OCI-LY7 (cell line): ENCODE measurements around the gene PLCB1. TPM values are rescaled to one million over a fixed set of nuclear protein-coding genes. Genes with fewer than 3 reads are reported as not detected.

ENCODE experiments used
- BruUV-seq: library from RNA; stranded (reverse); fragments of 400-500 nt; replicated peaks from 2 replicates; lab custom pipeline; 2021; lab: Mats Ljungman, UMichigan
- CTCF ChIA-PET: fragments of 300-600 bp; sonication (Branson Sonifier 250); formaldehyde crosslinking; loops from one replicate; lab custom pipeline; 2022; ENCODE audit warnings: antibody characterized with exemption; ENCODE audit not compliant: unreplicated experiment; lab: Charles Lee
- POLR2A ChIA-PET: fragments of 300-600 bp; sonication (Branson Sonifier 250); formaldehyde crosslinking; loops from one replicate; lab custom pipeline; 2022; ENCODE audit warnings: antibody characterized with exemption; lab: Charles Lee
- DNase-seq: peaks from one replicate; pipeline ENCODE4 v3.0.0-alpha.2; 2015; ENCODE audit warnings: low spot score
- H2AFZ ChIP-seq: fragments of 200-600 bp; sonication (generic), shearing (Covaris generic); 2 replicates; pipeline ENCODE4 v1.6.1; 2014; ENCODE audit warnings: mild to moderate bottlenecking, antibody characterized with exemption, low read length, moderate library complexity
- H3K27ac ChIP-seq: fragments of 200-600 bp; sonication (generic); 2 replicates; pipeline ENCODE4 v1.5.1; 2014; ENCODE audit warnings: mixed run types, low read depth, mild to moderate bottlenecking, moderate library complexity, low read length, inconsistent platforms; ENCODE audit not compliant: poor library complexity, severe bottlenecking
- H3K36me3 ChIP-seq: fragments of 200-600 bp; sonication (generic); 2 replicates; pipeline ENCODE4 v1.6.1; 2014; ENCODE audit warnings: mild to moderate bottlenecking, antibody characterized with exemption, low read length, moderate library complexity, mixed read lengths; ENCODE audit not compliant: insufficient read depth
- H3K4me1 ChIP-seq: fragments of 200-600 bp; sonication (generic); 2 replicates; pipeline ENCODE4 v1.5.1; 2014; ENCODE audit warnings: mild to moderate bottlenecking, low read length; ENCODE audit not compliant: insufficient read depth, poor library complexity, severe bottlenecking
- H3K4me2 ChIP-seq: fragments of 200-600 bp; sonication (generic); 2 replicates; pipeline ENCODE4 v1.6.1; 2014; ENCODE audit warnings: mild to moderate bottlenecking, low read length
- H3K4me3 ChIP-seq: fragments of 200-600 bp; sonication (generic); 2 replicates; pipeline ENCODE4 v1.5.1; 2014; ENCODE audit warnings: mild to moderate bottlenecking, low read depth, low read length; ENCODE audit not compliant: poor library complexity, severe bottlenecking
- H3K79me2 ChIP-seq: fragments of 200-600 bp; sonication (generic); 2 replicates; pipeline ENCODE4 v1.6.1; 2016; ENCODE audit warnings: low read depth, mild to moderate bottlenecking, low read length, moderate library complexity, mixed read lengths; ENCODE audit not compliant: insufficient read depth
- H3K9me2 ChIP-seq: fragments of 200-600 bp; sonication (generic); 2 replicates; pipeline ENCODE4 v1.6.1; 2016; ENCODE audit warnings: mild to moderate bottlenecking, low read length, mixed read lengths; ENCODE audit not compliant: insufficient read depth
- H3K9me3 ChIP-seq: fragments of 200-600 bp; sonication (generic); 2 replicates; pipeline ENCODE4 v1.6.1; 2014; ENCODE audit warnings: mild to moderate bottlenecking, mixed run types, low read length, mixed read lengths
- H4K20me1 ChIP-seq: fragments of 200-600 bp; sonication (generic); 2 replicates; pipeline ENCODE4 v1.6.1; 2014; ENCODE audit warnings: mild to moderate bottlenecking, antibody characterized with exemption, low read length, moderate library complexity, mixed read lengths; ENCODE audit not compliant: insufficient read depth
- CTCF ChIP-seq: fragments of 200-600 bp; sonication (generic); conservative IDR thresholded peaks from 2 replicates; pipeline ENCODE4 v1.5.1; 2014; ENCODE audit warnings: mild to moderate bottlenecking, antibody characterized with exemption, low read length, moderate library complexity, mixed read lengths
- EZH2phosphoT487 ChIP-seq: fragments of 200-600 bp; sonication (generic); IDR thresholded peaks from 2 replicates; pipeline ENCODE4 v1.6.1; 2018; ENCODE audit warnings: low read depth, borderline replicate concordance, mild to moderate bottlenecking, mixed run types, antibody characterized with exemption, low read length, moderate library complexity, mixed read lengths
- intact Hi-C: fragments of 100-400 bp; cut with micrococcal nuclease; formaldehyde crosslinking; loops from one replicate; pipeline ENCODE4 v1.10.0; 2022; ENCODE audit not compliant: unreplicated experiment
- total RNA-seq, 2 experiments: library from RNA; depleted of rRNA in 1 of 2; stranded (reverse); fragments of >200 nt in 1 of 2; shearing (Covaris generic) in 1 of 2; gene quantifications; 2 replicates each; pipeline ENCODE4 v1.2.3, GENCODE V29; 2014 to 2022

Gene PLCB1
- total RNA-seq, 2 experiments from 2014 or later: 14.6 to 30.5 TPM

GRCh38 chr20:8903655-8904605 lies 771.9 kb downstream of the PLCB1 start:
- CTCF ChIA-PET: no interaction called here
- Histone ChIP-seq H3K79me2 (no peaks in the 10 kb centered on the region), H4K20me1 (no peaks in the 10 kb centered on the region), H3K4me1 (no peaks in the 10 kb centered on the region), H3K27ac (no peak overlapping the region), H3K4me3 (no peak overlapping the region), H2AFZ (no peak overlapping the region), H3K36me3 (no peaks in the 10 kb centered on the region), H3K4me2 (no peak overlapping the region), H3K9me2 (no peaks in the 10 kb centered on the region), H3K9me3 (no peaks in the 10 kb centered on the region)
- intact Hi-C loops: no loop called here
- POLR2A ChIA-PET: no interaction called here
- no peak for DNase-seq
- BruUV-seq: no TSS peak
- TF ChIP-seq EZH2phosphoT487 (no peak), CTCF (no peak)

GRCh38 chr20:8909596-8909995 lies 777.5 kb downstream of the PLCB1 start:
- Histone ChIP-seq H3K27ac (no peak overlapping the region), H3K4me2 (no peak overlapping the region), H3K4me1 (no peaks in the 10 kb centered on the region), H3K36me3 (no peaks in the 10 kb centered on the region), H3K79me2 (no peaks in the 10 kb centered on the region), H3K9me3 (no peaks in the 10 kb centered on the region), H3K4me3 (no peak overlapping the region), H3K9me2 (no peaks in the 10 kb centered on the region), H4K20me1 (no peaks in the 10 kb centered on the region), H2AFZ (no peak overlapping the region)
- ChIA-PET CTCF (no interaction called here), POLR2A (no interaction called here)
- TF ChIP-seq CTCF (no peak), EZH2phosphoT487 (no peak)
- intact Hi-C loops: no loop called here
- no peak for DNase-seq
- no TSS peak for BruUV-seq

- no peak for TF ChIP-seq EZH2phosphoT487
- no peak for TF ChIP-seq CTCF
- Histone ChIP-seq H3K36me3 (no peaks in the 10 kb centered on the region), H3K9me2 (no peaks in the 10 kb centered on the region), H3K4me3 (no peak overlapping the region), H4K20me1 (no peaks in the 10 kb centered on the region), H3K79me2 (no peaks in the 10 kb centered on the region), H3K27ac (no peak overlapping the region), H3K4me1 (no peaks in the 10 kb centered on the region), H3K4me2 (no peak overlapping the region), H2AFZ (no peak overlapping the region), H3K9me3 (no peaks in the 10 kb centered on the region)
- POLR2A ChIA-PET: no interaction called here
- CTCF ChIA-PET: no interaction called here
- no peak for DNase-seq
- intact Hi-C loops: no loop called here
- BruUV-seq: no TSS peak
These were observed 780.0 kb downstream of the PLCB1 start for GRCh38 chr20:8912096-8912495.
